Right lung (tissue), 5 donors: ENCODE measurements around the gene PIEZO1. TPM values are rescaled to one million over a fixed set of nuclear protein-coding genes. Genes with fewer than 3 reads are reported as not detected.

ENCODE experiments used
- DNase-seq, 2 donors: peaks; one replicate each; pipeline ENCODE4 v3.0.0-alpha.2; 2013
- polyA plus RNA-seq, 5 donors: library from polyadenylated mRNA; unstranded; fragments of 120-200 nt; gene quantifications; one replicate each; pipeline versions ENCODE4 v1.2.1 to v1.2.3, GENCODE V29; 2013; ENCODE audit warnings: inconsistent platforms in 1 of 5, low replicate concordance in 1 of 5; ENCODE audit not compliant: insufficient read length in 5 of 5, insufficient read depth in 1 of 5

PIEZO1 gene
- polyA plus RNA-seq, 5 donors = 54.1 to 115 (median 76.2) TPM

GRCh38 chr16:88722784-88723506 lies 62.1 kb downstream of the PIEZO1 start:
- DNase-seq = no peak

- no peak for DNase-seq
Observed at GRCh38 chr16:88721815-88722755, 62.9 kb downstream of the PIEZO1 start.

- no peak for DNase-seq
Observed at GRCh38 chr16:88721236-88721635, 63.8 kb downstream of the PIEZO1 start.

DNA sequence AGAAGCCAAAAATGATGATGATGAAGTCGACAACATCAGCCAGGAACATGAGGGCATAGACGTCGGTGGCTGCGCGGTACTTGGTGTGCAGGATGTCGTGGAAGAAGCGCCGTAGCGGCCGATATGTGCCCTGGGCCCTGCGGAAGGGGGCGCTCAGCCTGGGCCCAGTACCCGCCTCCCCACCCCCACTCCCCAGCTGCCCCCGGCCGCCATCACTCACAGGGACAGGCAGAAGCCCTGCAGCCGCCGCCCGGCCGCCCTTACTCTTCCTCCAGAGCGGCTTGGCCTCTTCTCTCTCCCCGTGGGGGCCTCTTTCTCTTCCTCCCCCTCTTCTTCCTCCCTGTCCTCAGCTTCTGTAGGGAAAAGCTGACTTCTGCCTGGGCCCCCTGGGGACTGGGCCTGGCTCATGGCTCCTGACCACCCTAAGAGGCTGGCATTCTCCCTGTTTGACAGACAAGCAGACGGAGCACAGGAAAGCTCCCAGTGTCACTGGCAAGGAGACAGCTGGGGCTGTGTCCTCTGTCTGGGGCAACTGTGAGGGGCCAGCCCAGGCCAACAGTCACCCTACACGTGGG lies 64.5 kb downstream of the PIEZO1 start:
- no peak for DNase-seq

GRCh38 chr16:88719933-88720296 lies 65.1 kb downstream of the PIEZO1 start:
- DNase-seq = no peak

DNA sequence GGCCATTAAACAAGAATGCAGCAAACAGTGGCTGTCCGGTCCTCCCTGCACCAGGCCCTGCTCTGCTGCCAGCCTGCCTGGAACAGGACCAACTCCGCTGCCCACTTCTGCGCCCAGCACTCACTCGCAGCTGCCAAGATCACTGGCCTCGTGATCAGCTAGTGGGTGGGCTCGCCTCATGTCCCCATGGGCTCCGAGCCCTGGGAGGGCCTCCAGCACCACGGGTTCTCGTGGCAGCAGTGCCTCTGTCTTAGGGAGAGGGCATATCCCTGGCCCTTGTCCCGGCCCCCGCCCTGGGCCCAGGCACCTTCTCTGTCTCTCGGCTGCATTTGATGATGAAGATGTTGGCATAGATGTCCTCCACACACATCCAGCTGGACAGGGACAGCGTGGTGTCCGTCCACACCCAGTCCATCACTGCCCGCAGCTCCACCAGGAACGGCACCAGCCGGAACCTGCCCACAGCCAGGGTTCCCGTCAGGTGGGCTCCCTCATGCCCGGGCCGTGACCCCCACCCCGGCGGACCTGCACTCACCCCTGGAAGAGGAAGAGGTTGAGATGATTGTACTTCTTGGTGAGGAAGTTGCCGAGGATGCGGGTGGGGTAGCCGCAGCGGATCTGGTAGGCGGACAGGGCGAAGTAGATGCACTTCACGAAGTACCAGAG lies 65.6 kb downstream of the PIEZO1 start:
- DNase-seq = no peak

GRCh38 chr16:88718178-88718577 lies 66.8 kb downstream of the PIEZO1 start:
- DNase-seq = no peak

- DNase-seq = no peak
Observed at GRCh38 chr16:88716601-88717001, 68.4 kb downstream of the PIEZO1 start.

GRCh38 chr16:88716201-88716600 lies 68.8 kb downstream of the PIEZO1 start:
- DNase-seq = no peak

GRCh38 chr16:88715312-88716190 lies 69.5 kb downstream of the PIEZO1 start:
- DNase-seq = no peak

GRCh38 chr16:88714420-88715302 lies 70.4 kb downstream of the PIEZO1 start:
- no peak for DNase-seq

- DNase-seq = no peak
Observed at GRCh38 chr16:88713568-88714419, 71.2 kb downstream of the PIEZO1 start.

DNA sequence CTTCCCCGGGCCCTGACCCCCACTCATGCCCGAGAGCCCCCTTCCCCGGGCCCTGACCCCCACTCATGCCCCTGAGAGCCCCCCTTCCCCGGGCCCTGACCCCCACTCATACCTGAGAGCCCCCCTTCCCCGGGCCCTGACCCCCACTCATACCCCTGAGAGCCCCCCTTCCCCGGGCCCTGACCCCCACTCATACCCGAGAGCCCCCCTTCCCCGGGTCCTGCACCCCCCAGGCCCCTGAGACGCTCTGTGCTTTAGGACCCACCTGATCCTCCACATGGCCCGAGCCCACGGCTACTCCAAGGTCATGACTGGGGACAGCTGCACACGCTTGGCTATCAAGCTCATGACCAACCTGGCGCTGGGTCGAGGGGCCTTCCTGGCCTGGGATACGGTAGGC lies 72.0 kb downstream of the PIEZO1 start:
- no peak for DNase-seq

DNA sequence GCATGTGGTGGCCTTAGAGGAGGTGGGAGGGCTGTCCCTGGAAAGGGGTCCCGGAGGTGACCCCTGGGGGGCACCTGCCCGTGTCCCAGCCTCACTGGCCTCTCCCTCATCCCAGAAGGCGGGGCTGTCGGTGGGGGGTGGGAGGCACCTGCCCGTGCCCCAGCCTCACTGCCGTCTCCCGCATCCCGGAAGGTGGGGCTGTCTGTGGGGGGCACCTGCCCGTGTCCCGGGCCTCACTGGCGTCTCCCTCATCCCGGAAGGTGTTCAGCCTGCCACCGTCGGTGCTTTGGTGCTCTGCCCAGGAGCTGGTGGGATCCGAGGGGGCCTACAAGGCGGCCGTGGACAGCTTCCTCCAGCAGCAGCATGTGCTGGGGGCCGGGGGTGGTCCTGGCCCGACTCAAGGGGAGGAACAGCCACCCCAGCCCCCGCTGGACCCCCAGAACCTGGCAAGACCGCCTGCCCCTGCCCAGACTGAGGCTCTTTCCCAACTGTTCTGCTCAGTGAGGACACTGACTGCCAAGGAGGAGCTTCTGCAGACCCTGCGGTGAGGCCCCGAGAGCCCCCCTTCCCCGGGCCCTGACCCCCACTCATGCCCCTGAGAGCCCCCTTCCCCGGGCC lies 72.5 kb downstream of the PIEZO1 start:
- DNase-seq = no peak

DNA sequence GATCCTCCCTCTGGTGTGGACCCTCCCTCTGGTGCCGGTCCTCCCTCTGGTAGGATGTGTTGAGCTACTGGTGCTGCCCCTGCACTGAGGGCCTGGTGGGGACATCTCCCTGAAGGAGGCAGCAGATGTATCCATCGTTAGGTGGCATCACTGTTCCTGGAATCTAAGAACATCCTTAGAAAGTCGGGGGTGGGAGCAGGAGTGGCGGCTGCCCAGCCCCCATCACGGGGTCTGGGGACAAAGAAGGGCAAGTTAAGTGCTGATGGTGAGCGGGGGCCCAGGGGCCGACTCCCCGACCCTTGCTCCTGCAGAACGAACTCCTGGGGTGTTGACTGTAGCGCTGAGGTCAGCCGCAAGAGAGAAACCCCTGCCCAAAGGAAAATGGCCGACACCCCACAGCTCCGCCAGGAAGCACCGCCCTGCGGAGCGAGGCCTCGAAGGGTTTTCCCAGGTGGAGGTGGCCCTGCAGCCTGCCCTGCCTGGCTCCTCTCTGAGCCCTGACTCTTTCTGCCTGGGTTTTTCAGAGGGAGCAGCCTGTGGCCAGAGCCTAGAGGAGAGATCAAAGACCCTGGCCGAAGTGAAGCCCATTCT lies 73.2 kb downstream of the PIEZO1 start:
- DNase-seq = no peak

GRCh38 chr16:88710556-88710955 lies 74.5 kb downstream of the PIEZO1 start:
- no peak for DNase-seq

DNA sequence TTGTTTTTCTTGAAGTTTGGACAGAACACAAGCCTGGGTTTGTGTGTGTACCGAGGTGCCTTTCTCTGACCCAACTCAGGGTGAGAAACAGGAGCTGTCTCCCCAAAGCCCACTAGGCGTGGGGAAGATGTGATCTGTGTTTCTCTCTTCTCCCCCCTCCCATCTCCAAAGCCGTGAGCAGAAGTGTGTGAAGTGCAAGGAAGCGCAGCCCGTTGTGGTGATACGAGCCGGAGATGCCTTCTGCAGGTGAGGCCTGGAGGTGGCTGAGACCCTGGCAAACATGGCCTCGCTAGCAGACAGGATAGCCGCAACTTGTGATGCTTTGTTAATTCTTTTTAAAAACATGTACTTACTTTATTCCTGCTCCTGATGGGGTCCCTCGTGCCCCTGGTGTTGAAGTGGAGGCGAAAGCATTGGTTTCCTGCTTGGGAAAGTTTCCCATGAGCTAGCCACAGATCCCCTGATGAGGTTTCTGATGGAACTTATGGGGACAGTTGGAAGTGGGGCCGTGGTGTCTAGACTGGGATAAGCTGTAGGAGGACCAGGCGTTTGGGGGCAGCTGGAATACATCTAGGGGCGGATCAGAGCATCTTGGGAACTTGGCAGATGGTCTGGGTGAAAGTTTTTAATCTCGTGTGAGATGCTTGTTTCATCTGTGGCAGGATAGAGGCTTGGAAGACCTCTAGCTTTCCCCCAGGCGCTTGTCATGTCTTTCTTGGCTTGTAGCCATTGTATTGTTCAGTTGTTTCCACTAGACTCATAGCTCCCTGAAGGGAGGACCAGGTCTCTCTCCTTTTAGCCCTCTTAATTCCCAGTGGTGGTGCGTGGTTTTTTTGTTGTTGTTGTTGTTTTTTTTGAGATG lies 77.8 kb downstream of the PIEZO1 start:
- DNase-seq = no peak
